ENCODE measurements around the gene FAM222B. TPM values are rescaled to one million over a fixed set of nuclear protein-coding genes. Genes with fewer than 3 reads are reported as not detected.
A peak's percentile ranks its signal among the peaks of the same experiment; 100 is the strongest.

Gene FAM222B
- total RNA-seq, 1 donor = 6.9 TPM

GRCh38 chr17:28751600-28752366, 90.8 kb downstream of the FAM222B start:
- H3K4me3 ChIP-seq (ENCODE audit: low read depth, low read length) = no peak overlapping the region
- no peak for TF ChIP-seq CTCF (IDR thresholded peaks at IDR 0.05; ENCODE audit: insufficient read depth, low read depth, low read length)
- DNase-seq (ENCODE audit: low read depth) = no peak

- TF ChIP-seq CTCF (IDR thresholded peaks at IDR 0.05; ENCODE audit: insufficient read depth, low read depth, low read length) = peak; percentile 99
- DNase-seq (ENCODE audit: low read depth) = peak; percentile 94
- no peak overlapping the region for H3K4me3 ChIP-seq (ENCODE audit: low read depth, low read length)
Measured at GRCh38 chr17:28750178-28751047, 92.2 kb downstream of the FAM222B start.

- H3K4me3 ChIP-seq (ENCODE audit: low read depth, low read length) = no peak overlapping the region
- TF ChIP-seq CTCF (IDR thresholded peaks at IDR 0.05; ENCODE audit: insufficient read depth, low read depth, low read length) = no peak
- no peak for DNase-seq (ENCODE audit: low read depth)
Measured at GRCh38 chr17:28749516-28750177, 92.9 kb downstream of the FAM222B start.

GRCh38 chr17:28748852-28749515, 93.6 kb downstream of the FAM222B start:
- TF ChIP-seq CTCF (IDR thresholded peaks at IDR 0.05; ENCODE audit: insufficient read depth, low read depth, low read length) = no peak
- DNase-seq (ENCODE audit: low read depth) = peak; percentile 48
- H3K4me3 ChIP-seq (ENCODE audit: low read depth, low read length) = no peak overlapping the region

- TF ChIP-seq CTCF (IDR thresholded peaks at IDR 0.05; ENCODE audit: insufficient read depth, low read depth, low read length) = no peak
- no peak overlapping the region for H3K4me3 ChIP-seq (ENCODE audit: low read depth, low read length)
- no peak for DNase-seq (ENCODE audit: low read depth)
Measured at GRCh38 chr17:28747801-28748750, 94.5 kb downstream of the FAM222B start.

All from fibroblast of villous mesenchyme (primary cell).